OCI-M1 (cell line): ENCODE measurements around the gene LARGE2.
A peak's percentile ranks its signal among the peaks of the same experiment; 100 is the strongest.
"Not testable (repeated sequence)": the region's sequence is repeated elsewhere in the genome, so short reads cannot be mapped to it uniquely, and the experiment has no call there.

Experiments used
- DNase-seq: peaks from one replicate; lab custom pipeline; 2025; lab: John Stamatoyannopoulos, UW

Gene LARGE2

DNA sequence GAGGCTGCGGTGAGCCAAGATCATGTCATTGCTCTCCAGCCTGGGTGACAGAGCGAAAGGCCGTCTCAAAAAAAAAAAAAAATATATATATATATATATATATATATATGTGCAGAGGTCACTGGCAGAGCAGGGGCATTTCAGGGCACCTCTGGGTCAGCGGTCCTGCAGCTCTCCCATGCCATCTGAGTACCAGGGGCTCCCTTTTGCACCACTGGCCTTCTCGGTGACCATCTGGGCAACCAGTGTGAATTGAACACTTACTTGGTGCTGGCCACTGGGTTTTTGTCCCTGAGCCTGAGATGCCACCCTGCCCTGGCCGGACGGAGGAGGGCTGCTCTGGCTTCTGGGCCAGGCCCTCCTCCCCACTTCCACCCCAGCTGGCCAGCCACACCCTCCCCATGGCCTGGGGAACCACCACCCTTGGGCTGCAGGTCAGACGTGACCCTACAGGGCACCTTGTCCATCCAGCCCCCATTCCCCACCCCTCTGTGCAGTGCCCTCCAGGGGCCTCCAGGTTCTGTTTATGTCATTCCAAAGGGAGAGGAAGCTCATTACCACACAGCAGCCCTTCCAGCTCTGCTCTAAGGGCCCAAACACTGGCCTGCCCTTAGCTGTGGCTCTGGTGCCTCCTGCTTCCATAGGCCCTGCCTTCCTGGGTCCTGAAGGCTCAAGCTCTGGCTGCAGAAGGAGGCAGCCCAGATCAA lies 26.8 kb upstream of the LARGE2 start:
- DNase-seq: no peak

DNA sequence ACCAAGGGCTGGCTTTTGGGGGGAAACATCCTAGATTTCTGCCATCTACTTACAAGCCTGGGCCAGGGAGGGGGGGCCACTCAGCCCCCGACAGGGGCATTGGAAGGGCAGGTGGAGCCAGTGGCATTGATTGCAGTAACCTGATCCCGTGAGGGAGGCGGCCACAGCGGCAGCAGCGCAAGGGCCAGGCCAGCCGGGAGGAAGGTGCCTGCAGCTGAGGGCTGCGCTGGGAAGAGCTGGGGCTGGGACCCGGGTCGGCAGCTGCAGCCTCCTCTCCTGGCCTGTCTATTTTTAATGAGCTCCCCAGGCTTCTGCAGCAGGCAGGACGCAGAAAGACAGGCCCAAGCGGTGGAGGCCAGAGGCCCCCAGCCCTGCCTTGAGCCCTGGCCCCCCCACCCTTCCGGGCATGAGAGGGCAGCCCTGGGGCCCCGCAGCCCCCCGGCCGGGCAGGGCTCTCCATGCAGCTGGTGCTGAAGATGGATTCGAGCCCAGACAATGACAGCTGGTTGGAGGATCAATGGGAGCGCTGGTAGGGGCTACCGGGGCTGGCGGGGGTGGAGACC lies 26.0 kb upstream of the LARGE2 start:
- no peak for DNase-seq

DNA sequence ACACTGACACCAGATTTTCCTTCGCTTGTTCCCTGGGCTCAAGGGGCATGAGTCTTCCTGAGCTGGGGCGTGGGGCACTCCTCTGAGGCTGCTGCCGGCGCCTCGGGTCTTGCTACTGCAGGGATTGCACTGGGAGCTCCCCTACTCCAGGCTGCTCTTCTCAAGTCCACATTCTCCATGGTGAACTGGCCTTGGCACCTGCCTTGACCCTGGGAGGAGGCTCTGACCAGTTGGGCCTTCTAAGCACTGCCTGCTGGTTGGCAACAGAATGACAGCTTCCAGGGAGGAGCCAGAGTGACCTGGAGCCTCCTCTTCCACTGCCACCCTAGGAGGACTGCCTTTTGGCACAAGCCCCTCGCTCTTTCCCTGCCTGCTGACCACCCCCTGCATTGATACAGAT lies 24.9 kb upstream of the LARGE2 start:
- DNase-seq: no peak

DNA sequence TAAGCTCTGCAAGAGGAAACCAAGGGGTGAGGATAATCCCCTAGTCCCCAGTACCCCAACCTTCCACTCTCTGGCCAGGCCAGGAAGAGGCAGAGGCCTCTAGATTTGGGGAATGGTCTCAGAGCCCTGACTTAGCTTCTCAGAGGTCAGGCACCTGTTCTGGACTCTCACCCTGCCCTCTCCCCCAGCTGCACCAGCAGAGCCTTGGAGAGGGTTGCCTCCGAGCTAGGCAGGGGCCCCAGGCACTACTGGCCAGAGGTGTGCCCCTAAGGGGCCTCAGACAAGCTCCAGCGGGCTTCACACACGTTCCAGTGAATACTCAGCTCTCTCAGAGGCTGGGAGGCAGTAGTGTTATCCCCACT lies 23.4 kb upstream of the LARGE2 start:
- DNase-seq: no peak

DNA sequence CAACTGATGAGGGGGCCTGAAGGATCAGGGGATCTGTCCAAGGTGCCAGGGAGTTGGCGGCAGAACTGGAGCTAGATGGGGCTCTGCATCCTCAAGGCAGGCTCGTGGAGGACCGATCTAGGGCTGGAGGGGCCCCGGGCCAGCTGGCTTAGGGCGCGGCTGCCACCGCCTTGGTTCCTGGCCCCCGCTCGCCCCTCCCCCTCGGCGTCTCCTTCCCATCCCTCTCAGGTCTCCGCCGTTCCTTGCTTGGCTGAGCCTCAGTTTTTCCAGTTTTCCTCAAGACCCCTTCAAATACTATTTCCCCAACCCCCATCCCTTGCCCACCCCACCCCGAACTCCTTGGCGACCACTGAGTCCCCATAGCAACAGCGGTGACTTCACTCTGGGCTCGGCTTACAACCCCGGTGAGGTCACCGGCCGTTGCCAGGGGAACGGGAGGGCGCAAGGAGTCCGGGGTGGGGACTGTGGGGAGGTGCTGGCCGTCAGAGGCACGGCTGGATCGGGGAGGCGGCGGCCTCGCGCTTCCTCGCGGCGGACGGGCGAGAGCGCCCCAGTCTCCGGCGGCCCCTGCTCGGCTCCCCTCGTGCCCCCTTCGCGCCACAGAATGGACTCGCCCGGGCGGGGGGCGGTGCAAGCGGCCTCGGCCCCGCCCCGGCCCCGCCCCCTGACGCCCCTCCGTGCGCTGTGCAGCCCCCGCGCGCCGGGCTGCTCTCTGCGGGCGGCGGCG lies 22.8 kb upstream of the LARGE2 start:
- peak; percentile 60 for DNase-seq

DNA sequence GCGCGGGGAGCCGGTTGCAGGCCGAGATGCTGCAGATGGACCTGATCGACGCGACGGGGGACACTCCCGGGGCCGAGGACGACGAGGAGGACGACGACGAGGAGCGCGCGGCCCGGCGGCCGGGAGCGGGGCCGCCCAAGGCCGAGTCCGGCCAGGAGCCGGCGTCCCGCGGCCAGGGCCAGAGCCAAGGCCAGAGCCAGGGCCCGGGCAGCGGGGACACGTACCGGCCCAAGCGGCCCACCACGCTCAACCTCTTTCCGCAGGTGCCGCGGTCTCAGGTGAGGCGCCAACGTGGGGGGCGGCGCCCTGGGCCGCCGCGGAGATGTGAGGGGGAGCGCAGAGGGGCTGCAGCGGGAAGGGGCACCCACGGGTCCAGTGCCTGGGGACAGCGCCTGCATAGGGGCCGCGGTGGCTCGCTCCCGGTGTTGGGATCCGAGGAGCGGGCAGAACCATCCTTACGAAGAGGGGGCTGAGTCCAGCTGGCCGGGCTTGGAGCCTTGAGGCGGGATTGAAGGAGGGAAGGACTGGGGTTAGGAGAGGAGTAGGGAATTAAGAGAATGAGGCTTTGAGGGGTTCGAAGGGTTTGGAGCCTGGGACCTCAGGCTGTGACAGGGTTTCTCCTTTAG lies 22.2 kb upstream of the LARGE2 start:
- not testable (repeated sequence) for DNase-seq

DNA sequence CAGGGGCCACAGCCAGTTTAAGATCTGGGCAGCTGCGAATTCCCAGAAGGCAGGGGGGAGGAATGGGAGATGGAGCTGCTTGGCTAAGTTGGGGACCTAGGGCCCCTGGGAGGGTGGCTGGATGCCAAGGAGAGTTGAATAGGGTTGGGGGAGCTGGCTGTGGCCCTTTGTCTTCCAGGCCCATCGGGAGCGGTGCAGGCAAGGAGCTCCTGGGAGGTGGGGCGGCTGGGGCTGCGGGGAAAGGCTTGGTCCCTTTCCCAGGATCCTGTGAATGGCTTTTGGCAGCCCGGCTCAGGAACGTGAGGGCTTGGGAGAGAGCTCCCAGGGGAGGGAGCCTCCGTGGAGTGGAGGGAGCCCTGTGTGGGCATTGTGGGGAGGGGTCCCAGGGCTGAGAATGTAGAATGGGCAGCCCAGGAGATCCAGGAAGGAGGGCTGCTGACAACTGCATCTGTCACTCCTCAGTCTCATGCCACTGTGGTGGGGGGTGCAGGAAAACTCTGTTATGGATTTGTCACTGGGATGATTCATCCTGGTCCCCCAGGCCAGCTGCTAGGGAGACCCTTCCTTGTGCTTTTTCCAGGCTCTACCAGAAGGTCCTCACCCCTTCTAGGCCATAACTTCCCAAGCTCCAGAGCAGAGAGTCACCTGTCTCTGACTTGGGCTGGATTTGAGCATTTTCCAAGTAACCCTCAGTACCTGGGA lies 21.4 kb upstream of the LARGE2 start:
- DNase-seq: no peak

DNA sequence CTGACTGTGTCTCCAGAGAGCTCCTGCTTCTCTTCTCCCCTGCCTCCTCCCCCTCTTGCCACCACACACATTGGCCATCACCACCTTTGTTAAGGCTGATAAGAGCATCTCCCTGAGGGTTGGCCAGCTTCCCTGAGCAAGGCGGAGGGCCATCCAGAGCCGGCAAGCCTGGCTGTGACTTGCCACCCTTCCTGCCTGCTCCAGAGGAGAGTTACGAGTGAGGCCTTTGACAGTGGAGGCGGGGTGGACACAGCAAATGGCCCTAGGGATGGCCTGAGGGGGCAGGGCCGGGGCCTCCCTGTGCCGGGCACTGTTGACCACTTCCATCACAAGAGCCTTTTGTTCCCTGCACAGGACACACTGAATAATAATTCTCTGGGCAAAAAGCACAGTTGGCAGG lies 20.8 kb upstream of the LARGE2 start:
- no peak for DNase-seq

DNA sequence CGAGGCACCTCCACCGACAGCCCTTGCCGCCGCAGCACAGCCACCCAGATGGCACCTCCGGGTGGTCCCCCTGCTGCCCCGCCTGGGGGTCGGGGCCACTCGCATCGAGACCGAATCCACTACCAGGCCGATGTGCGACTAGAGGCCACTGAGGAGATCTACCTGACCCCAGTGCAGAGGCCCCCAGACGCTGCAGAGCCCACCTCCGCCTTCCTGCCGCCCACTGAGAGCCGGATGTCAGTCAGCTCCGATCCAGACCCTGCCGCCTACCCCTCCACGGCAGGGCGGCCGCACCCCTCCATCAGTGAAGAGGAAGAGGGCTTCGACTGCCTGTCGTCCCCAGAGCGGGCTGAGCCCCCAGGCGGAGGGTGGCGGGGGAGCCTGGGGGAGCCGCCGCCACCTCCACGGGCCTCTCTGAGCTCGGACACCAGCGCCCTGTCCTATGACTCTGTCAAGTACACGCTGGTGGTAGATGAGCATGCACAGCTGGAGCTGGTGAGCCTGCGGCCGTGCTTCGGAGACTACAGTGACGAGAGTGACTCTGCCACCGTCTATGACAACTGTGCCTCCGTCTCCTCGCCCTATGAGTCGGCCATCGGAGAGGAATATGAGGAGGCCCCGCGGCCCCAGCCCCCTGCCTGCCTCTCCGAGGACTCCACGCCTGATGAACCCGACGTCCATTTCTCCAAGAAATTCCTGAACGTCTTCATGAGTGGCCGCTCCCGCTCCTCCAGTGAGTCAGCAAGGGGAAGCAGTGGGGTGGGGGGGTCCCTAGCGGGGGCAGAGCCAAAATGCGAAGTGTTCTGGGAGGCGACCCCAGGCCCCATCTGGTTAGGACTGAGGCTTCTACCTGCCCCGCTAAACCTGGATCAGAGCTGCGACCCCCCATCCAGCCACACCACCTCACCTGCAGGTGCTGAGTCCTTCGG lies 19.7 kb upstream of the LARGE2 start:
- no peak for DNase-seq

DNA sequence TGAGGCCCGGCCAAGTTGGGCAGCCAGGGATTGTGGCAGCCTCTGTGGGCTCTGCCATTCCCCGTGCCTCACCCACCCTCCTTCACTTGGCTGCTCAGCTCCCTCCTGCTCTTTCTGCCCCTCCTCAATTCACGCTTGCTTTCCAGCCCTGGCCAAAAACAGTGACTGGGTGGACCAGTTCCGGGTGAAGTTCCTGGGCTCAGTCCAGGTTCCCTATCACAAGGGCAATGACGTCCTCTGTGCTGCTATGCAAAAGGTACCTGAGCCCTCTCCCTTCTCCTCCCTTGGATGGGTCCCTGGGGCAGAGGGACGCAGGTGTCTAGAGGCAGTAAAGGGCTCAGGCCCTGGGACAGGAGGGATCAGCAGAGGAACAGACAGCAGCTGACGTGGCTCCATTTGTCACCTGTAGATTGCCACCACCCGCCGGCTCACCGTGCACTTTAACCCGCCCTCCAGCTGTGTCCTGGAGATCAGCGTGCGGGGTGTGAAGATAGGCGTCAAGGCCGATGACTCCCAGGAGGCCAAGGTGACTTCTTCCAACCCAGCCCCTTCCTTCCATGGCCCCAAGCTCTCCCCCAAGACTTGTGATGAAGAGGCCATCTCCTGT lies 18.0 kb upstream of the LARGE2 start:
- DNase-seq: no peak

DNA sequence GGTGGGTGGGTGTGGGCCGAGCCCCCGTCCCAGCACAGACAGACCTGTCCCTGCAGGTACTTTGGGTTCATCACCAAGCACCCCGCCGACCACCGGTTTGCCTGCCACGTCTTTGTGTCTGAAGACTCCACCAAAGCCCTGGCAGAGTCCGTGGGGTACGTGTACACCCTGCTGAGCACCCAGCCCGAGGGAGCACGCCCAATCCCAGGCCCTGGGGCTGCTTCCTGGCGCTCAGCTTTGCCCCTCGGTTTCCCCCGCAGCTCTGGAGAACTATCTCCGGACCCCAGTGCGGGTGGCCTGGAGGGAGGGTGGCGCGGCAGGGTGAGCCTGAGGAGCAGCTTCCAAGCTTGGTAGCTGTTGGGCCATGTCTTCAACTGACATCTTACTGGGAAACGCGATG lies 17.4 kb upstream of the LARGE2 start:
- DNase-seq: no peak

DNA sequence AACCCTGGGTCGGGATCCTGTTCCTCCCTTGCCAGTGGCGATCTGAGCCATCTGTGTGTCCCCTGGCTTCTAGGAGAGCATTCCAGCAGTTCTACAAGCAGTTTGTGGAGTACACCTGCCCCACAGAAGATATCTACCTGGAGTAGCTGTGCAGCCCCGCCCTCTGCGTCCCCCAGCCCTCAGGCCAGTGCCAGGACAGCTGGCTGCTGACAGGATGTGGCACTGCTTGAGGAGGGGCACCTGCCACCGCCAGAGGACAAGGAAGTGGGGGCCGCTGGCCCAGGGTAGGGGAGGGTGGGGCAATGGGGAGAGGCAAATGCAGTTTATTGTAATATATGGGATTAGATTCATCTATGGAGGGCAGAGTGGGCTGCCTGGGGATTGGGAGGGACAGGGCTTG lies 16.9 kb upstream of the LARGE2 start:
- DNase-seq: not testable (repeated sequence)

DNA sequence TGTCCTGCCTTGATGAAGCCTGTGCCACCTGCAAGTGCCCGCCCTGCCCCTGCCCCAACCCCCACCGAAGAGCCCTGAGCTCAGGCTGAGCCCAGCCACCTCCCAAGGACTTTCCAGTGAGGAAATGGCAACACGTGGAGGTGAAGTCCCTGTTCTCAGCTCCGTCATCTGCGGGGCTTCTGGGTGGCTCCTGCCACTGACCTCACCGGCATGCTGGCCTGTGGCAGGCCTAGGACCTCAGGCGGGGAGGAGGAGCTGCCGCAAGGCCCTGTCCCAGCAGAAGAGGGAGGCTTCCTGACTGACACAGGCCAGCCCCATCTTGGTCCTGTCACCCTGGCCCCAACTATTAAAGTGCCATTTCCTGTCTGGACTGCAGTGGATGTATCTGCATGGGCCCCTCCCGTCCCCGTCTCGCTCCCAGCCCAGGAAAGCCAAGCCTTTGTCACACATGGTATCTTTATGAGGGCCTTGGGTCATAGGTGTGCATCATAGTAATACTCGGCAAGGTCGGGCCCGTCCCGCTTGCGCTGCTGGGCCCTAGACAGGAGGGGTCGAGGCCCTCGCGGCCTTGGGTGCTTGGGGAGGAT lies 16.3 kb upstream of the LARGE2 start:
- DNase-seq: no peak

DNA sequence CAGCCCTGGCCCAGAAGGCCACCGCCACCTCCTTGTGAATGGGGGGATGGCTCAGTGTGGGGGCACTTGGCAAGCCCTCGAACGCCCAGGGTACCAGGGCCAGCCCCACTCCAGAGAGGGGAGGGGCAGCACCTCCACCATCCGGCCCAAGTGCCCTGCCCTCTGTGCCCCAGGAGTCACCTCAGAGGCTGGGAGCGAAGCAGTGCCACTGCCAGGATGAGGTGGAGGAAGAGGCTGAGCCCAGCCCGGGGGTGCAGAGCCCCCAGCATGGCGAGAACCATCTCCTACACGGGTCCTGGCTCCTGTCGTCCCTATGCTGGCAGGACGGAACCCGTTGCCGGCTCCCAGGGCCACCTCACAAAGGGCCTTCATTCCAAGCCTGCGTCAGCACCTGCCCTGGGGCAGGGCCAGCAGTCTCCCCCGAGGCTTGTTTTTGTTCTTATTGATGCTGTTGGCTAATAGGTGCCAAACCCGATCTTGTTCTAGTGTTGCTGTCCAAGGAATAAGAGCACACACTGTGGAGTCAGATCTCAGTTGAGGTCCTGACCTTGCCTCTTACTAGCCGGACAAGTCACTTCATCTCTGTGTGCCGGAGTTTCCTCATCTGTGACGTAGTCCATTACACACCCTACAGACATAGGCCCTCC lies 15.4 kb upstream of the LARGE2 start, which contains the start of gene FREY1:
FREY1 (minus strand) TSS at position 307 of the 647 bp plus-strand sequence; CDS start at position 281, 26 bp downstream.
- DNase-seq: no peak

DNA sequence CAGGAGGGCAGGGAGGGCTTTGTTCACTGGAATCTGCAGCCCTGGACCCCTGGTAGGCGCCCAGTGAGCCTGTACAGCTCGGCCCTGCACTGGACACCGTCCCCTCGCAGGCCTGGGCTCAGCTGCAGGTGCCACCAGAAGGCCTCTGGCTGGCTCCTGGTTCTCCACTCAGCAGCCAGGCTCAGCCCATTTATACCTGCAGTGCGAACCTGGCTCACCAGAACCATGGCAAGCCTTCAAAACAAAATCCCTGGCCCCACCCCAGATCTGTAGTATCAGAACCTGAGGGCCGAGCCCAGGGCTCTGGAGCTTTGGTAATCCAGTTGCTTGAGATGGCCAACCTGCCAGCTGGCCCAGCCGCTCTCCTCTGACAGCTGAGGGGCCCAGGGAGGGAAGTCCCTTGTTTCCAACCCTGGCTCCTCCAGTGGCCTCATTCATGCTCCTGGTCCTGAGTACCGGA lies 14.5 kb upstream of the LARGE2 start:
- no peak for DNase-seq

DNA sequence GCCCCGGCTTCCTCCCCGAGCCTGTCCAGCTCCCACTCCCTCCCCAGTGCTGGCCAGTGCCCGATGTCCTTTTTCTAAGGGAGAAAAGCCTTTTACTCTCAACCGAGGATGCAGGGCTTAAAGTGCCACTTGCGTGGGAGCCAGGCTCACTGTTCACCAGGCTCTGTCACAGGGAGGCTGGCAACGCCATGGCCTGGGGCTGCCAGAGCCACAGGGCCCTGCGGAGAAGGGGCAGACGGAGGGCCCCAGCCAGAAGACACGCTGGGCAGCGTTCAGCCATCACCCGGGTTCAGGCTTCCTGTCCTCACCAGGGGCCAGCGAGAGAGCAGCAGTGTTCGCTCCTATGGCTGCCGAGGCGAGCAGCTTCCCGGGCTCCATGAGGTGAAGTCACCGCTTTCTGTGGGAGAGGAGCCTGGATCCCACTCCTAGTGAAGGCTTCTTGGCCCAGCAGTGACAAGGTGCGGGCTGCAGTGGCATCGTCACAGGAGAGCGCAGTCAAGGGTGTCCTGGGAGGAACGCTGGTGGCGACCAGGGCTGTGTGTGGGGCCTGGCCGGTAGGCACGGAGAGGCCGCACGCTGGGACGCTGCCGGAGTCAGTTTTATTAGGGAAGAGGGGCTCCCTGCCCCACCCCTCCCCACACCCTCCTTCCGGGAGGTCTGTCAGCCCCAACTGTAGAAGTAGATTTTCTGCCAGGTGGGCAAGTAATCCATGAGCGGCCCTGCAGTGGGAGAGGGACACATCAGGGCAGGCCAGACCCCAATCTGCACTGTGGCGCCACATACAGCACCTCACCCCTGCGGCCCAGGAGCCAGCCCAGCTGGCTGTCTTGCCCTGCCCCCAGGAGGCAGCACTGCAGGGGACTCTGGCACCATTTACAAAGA lies 12.6 kb upstream of the LARGE2 start:
- no peak for DNase-seq

DNA sequence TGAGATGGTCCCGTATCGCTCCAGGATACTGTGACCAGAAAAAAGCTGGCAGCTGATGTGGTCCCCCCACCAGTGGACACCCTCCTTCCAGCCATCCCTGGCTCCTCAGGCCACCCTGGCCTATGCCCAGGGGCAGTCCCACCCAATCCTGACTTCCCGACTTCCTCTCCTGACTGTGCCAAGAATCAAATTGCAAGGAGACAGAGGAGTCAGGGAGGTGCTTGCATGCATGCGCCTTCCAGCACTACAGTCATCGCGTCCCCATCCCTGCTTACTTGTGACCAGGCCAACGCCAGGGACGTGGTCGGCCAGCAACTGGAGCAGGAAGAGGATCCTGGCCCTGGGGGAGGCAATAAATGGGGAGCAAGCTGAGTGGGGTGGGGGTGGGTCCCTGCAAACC lies 11.8 kb upstream of the LARGE2 start:
- DNase-seq: no peak

DNA sequence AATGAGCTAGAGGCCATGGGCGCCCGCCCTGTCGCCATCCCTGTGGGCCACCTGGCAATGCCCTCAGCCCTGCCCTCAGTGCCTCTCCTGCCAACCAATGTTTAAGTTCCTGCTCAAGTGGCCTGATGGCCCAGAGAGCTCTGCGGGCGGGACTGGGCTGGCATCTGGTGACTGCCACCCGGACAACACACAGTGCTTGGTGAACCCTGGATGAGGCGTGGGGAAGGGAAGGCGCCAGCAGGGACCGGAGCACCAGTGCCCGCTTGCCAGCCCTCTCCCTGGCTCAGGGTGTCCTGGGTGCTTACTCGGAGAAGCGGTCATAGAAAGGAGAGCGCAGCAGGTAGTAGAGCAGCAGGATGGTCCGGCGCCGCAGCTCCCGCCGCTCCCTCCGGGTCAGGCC lies 8.9 kb upstream of the LARGE2 start:
- DNase-seq: no peak
